Fibroblast of gingiva (primary cell): ENCODE results near the gene RUNX2.

Experiments
- DNase-seq: peaks from one replicate; pipeline ENCODE4 v3.0.0-alpha.2; 2011; ENCODE audit warnings: low read depth

Gene RUNX2

GRCh38 chr6:45619211-45619760 is 291.2 kb downstream of the RUNX2 start:
- DNase-seq = peak; percentile 97

DNA sequence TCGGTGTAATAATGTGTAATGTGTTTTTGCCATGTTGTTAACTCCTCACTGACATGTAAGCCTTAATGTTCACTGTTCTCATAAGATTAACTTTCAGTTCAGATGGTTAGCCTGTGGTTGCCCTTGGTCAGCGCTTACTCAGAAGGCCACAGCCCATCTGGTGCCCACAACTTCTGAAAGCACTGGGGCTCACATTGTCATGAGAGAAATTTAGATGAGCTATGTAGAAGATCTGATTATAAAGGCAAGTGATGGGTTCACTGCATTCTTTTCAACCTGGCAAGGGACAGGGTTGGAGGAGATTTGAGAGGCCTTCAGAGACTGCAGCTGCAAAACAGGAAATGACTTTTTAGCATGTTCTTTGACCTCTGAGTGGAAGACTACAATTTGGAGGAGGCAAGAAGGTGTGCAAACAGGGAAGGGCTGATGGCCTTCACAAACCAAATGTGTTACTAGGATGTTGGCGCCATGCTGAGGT is 291.9 kb downstream of the RUNX2 start:
- DNase-seq = peak; percentile 65

DNA sequence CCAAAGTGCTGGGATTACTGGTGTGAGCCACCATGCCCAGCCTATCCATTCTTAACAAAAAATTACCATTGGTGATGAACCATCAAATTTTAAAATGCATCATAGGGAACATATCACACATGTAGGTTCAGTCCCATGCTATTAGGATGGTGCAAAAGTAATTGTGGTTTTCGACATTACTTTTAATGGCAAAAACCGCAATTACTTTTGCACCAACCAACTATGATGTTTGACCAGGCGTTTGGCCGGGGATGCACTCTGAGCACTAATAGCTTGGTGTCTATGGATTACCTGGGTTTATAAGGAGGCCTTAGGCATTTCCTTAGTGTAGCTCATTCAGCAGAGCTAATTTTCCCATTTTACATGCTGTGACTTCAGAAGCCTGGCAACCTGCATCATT is 296.1 kb downstream of the RUNX2 start:
- DNase-seq = no peak

- peak; percentile 53 for DNase-seq
These were observed 297.1 kb downstream of the RUNX2 start for GRCh38 chr6:45625191-45625664.

DNA sequence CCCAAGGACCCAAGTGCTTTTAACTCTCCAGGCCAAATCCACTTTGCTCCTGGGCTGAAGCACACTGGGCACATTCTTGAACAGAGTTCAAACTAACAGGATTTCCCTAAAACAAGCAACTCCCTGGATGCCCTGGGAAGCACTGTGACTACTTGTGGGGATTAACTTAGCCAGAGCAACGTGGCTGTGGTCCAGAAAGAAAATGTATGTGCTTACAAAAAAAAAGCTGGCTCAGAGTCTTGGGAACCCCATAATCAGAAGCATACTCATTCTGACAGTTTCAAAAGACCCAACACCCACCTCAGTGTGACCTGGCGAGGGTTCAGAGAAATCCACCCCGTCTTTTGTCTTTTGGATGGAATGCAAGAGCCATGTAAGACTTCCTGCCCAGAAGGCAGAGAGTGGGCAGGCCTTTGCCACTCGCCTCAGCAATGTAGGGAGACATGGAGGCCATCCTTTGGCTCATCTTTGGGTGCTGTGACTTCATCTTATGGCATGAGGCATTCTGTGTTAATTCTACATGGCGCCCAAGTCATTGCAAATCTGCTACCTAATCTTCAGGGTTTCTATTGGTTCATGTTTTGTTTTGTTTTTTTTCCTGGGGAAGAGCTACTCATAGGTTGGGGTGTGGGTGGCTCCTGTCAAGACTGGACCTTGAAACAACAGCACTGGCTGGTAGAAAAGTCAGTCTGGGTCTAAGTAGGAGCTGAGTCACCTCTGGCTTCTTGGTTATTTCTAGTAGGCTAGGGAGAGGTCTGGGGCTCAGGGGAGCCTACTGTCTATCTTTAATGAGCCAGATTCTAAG is 298.2 kb downstream of the RUNX2 start:
- DNase-seq = peak; percentile 83

GRCh38 chr6:45630314-45630713 is 302.2 kb downstream of the RUNX2 start:
- peak; percentile 81 for DNase-seq

DNA sequence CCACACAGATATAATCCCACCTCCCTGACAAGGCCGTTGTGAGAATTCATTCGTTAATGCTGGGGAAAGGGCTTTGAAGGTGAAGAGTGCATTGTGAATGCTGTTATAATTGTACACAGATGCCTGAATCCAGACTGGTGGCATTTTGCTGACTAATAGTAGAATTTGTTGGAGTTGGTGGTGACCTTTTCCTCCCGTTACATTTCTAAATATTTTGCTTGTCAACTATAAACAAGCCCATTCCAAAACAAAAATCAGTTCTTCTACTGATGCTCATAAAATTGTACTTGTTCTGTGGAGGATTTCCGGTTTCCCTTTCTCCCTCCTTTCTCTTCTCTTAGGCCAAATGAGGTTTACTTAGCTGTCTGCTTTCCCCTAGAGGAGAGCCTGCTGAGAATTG is 302.7 kb downstream of the RUNX2 start:
- peak; percentile 86 for DNase-seq

GRCh38 chr6:45631396-45631795 is 303.3 kb downstream of the RUNX2 start:
- peak; percentile 93 for DNase-seq

- DNase-seq = no peak
These were observed 305.3 kb downstream of the RUNX2 start for GRCh38 chr6:45633272-45633908.

- DNase-seq = no peak
These were observed 306.1 kb downstream of the RUNX2 start for GRCh38 chr6:45634231-45634630.

DNA sequence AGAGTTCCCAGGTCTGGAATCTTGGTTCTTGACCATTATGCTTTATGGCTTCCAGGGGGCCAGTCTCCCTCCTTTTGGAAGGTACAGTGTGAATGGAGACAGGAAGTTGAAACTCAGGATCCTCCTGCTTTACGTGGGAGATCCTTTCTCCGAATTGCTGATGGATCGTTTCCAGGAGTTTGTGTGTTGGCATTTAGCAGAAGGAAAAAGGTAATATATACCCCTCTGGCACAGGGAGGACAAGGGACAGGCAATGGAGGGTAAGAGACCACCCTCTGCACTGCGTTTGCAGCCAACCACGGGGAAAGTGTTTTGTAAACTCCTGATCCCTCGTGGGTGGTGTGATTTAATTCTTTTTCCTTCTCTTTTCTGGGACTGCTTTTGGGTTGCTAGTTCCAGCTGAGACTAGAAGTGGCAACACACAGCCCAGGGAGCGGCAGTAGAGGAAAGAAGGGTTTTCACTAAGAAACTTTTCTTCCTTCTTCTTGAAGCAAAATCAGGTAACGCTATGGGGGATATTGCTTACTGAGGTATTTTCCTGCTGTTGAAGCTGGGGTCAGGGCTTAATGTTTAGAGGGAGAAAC is 307.2 kb downstream of the RUNX2 start:
- no peak for DNase-seq

GRCh38 chr6:45637056-45637455 is 308.9 kb downstream of the RUNX2 start:
- no peak for DNase-seq

DNA sequence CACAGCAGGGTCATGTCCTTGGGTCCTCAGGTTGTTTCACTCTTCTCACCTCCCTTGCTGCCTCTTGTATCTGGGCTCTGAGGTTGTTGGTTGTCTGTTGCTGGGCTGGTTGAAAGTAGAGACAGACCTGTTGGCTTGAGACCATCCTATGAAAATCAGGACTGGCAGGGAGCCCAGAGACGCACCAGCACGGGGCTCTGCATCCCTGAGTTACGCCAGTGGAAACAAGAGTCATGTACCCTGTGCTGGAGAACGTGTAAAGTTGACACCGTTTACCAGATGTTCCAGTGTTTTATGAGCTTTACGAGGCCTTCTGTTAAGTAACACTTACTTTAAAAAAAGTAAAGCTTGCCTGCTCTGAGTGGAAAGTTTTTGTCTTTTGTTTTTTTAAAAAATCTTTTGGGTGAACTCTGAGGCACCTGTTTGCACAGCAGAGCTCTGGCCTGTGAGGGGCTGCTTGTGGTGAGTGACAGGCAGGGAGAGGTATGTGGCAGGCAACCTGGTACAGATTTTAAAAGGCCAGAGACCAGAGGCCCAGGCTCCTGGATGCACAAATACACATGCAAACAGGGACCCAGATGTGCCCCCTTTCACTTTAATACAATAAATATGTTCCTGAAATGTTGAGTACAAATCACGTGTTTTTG is 309.6 kb downstream of the RUNX2 start:
- no peak for DNase-seq

GRCh38 chr6:45640081-45640491 is 312.0 kb downstream of the RUNX2 start:
- no peak for DNase-seq

- DNase-seq = no peak
These were observed 312.7 kb downstream of the RUNX2 start for GRCh38 chr6:45640811-45641210.

- no peak for DNase-seq
These were observed 314.4 kb downstream of the RUNX2 start for GRCh38 chr6:45642331-45643125.

GRCh38 chr6:45643126-45643525 is 315.0 kb downstream of the RUNX2 start:
- DNase-seq = no peak

GRCh38 chr6:45644720-45645119 is 316.6 kb downstream of the RUNX2 start:
- DNase-seq = no peak

- DNase-seq = no peak
These were observed 317.2 kb downstream of the RUNX2 start for GRCh38 chr6:45645302-45645701.

GRCh38 chr6:45647341-45648261 is 319.5 kb downstream of the RUNX2 start:
- no peak for DNase-seq
